ENCODE results near the gene DPP7. TPM values are rescaled to one million over a fixed set of nuclear protein-coding genes. Genes with fewer than 3 reads are reported as not detected.

DPP7 gene
- total RNA-seq: 66.0 and 68.3 TPM in 2 replicates

GRCh38 chr9:137114613-137115393 is at the start of gene DPP7:
DPP7 (minus strand) TSS chr9:137114733; CDS start chr9:137114713, 20 bp downstream.

GRCh38 chr9:137138722-137139467 is 24.4 kb upstream of the DPP7 start, which contains the start of gene GRIN1:
GRIN1 (plus strand) TSS chr9:137139154; CDS start chr9:137139487, 333 bp downstream.

GRCh38 chr9:137086531-137087408 is 27.8 kb downstream of the DPP7 start, which contains the start of gene MAN1B1:
MAN1B1 (plus strand) TSS chr9:137086985; CDS start chr9:137087000, 15 bp downstream.

GRCh38 chr9:137077010-137077747 is 37.4 kb downstream of the DPP7 start, which contains the start of gene UAP1L1:
UAP1L1 (plus strand) TSS chr9:137077517; CDS start chr9:137077533, 16 bp downstream.

GRCh38 chr9:137070201-137070905 is 44.2 kb downstream of the DPP7 start, which contains the start of gene SAPCD2:
SAPCD2 (minus strand) TSS chr9:137070557; CDS start chr9:137070460, 97 bp downstream.

Small RNA genes within 50 kb of the gene (small RNA-seq; reads per million reads assigned to genes)
- not detected for gene RF00153

Other genes starting within 250 kb of the DPP7 start
- 237 and 265 TPM in 2 replicates for gene EDF1, start 248.4 kb downstream of the DPP7 start, total RNA-seq
- gene TRAF2, start 228.2 kb downstream of the DPP7 start, total RNA-seq: 6.3 and 9.2 TPM in 2 replicates
- 109 and 113 TPM in 2 replicates for gene FBXW5, start 170.0 kb downstream of the DPP7 start, total RNA-seq
- gene C8G, start 169.5 kb downstream of the DPP7 start, total RNA-seq: 0.39 and 0.54 TPM in 2 replicates
- not detected in 2 replicates for gene LCN12, start 162.5 kb downstream of the DPP7 start, total RNA-seq
- 0.65 and 5.1 TPM in 2 replicates for gene PTGDS, start 137.2 kb downstream of the DPP7 start, total RNA-seq
- 0.11 and 0.65 TPM in 2 replicates for gene LCNL1, start 131.7 kb downstream of the DPP7 start, total RNA-seq
- 12.1 and 12.8 TPM in 2 replicates for gene PAXX, start 122.3 kb downstream of the DPP7 start, total RNA-seq
- gene CLIC3, start 118.2 kb downstream of the DPP7 start, total RNA-seq: 16.0 and 16.6 TPM in 2 replicates
- 16.3 and 17.5 TPM in 2 replicates for gene ABCA2, start 86.5 kb downstream of the DPP7 start, total RNA-seq
- not detected in 2 replicates for gene FUT7, start 82.6 kb downstream of the DPP7 start, total RNA-seq
- gene NPDC1, start 68.6 kb downstream of the DPP7 start, total RNA-seq: 20.0 and 20.1 TPM in 2 replicates
- gene ENTPD2, start 60.7 kb downstream of the DPP7 start, total RNA-seq: not detected in 2 replicates
- 2.9 and 4.0 TPM in 2 replicates for gene SAPCD2, start 44.2 kb downstream of the DPP7 start, total RNA-seq
- gene UAP1L1, start 37.2 kb downstream of the DPP7 start, total RNA-seq: 15.6 and 22.1 TPM in 2 replicates
- 60.6 and 60.9 TPM in 2 replicates for gene MAN1B1, start 27.7 kb downstream of the DPP7 start, total RNA-seq
- gene GRIN1, start 24.4 kb upstream of the DPP7 start, total RNA-seq: under 0.01 TPM in 1 of 2 replicates, not detected in the other
- gene LRRC26, start 55.3 kb upstream of the DPP7 start, total RNA-seq: not detected in 2 replicates
- gene TMEM210, start 57.3 kb upstream of the DPP7 start, total RNA-seq: not detected in 2 replicates
- 21.9 and 24.7 TPM in 2 replicates for gene ANAPC2, start 73.8 kb upstream of the DPP7 start, total RNA-seq
- gene SSNA1, start 73.9 kb upstream of the DPP7 start, total RNA-seq: 41.7 and 44.6 TPM in 2 replicates
- 5.4 and 6.1 TPM in 2 replicates for gene TPRN, start 86.0 kb upstream of the DPP7 start, total RNA-seq
- 29.0 and 29.4 TPM in 2 replicates for gene TMEM203, start 90.9 kb upstream of the DPP7 start, total RNA-seq
- gene NDOR1, start 91.0 kb upstream of the DPP7 start, total RNA-seq: 4.0 and 4.1 TPM in 2 replicates
- 0.39 TPM in 1 of 2 replicates, not detected in the other for gene RNF208, start 107.5 kb upstream of the DPP7 start, total RNA-seq
- gene CYSRT1, start 110.4 kb upstream of the DPP7 start, total RNA-seq: 0.52 and 0.76 TPM in 2 replicates
- not detected in 2 replicates for gene RNF224, start 112.8 kb upstream of the DPP7 start, total RNA-seq
- not detected in 2 replicates for gene SLC34A3, start 116.2 kb upstream of the DPP7 start, total RNA-seq
- gene TUBB4B, start 126.6 kb upstream of the DPP7 start, total RNA-seq: 114 and 130 TPM in 2 replicates
- gene STPG3, start 136.6 kb upstream of the DPP7 start, total RNA-seq: not detected in 2 replicates
- gene NELFB, start 140.6 kb upstream of the DPP7 start, total RNA-seq: 37.6 and 40.1 TPM in 2 replicates
- gene TOR4A, start 163.0 kb upstream of the DPP7 start, total RNA-seq: 8.6 and 13.4 TPM in 2 replicates
- gene NRARP, start 187.5 kb upstream of the DPP7 start, total RNA-seq: 0.13 and 0.22 TPM in 2 replicates

Measured in articular chondrocyte of knee joint (primary cell).